DND-41 (cell line): ENCODE data around the gene TCERG1L.

Experiments used
- ATAC-seq: fragments of 200-7000 bp; cut with Tn5 transposase; 3 replicates; pipeline ENCODE4 v1.9.1; 2021; ENCODE audit warnings: low read depth; ENCODE audit not compliant: insufficient read depth
- DNase-seq: peaks from one replicate; pipeline ENCODE4 v3.0.0-alpha.2; 2020
- H2AFZ ChIP-seq: 2 replicates; pipeline ENCODE4 v1.6.0; 2012; ENCODE audit warnings: low read depth, low read length
- H3K27ac ChIP-seq: 2 replicates; pipeline ENCODE4 v1.5.1; 2012; ENCODE audit warnings: low read length, inconsistent platforms
- H3K27me3 ChIP-seq: fragments of 200-600 bp; sonication (generic); 2 replicates; pipeline ENCODE4 v1.6.0; 2012; ENCODE audit warnings: low read length, mild to moderate bottlenecking, inconsistent platforms; ENCODE audit not compliant: insufficient read depth, poor library complexity
- H3K36me3 ChIP-seq: 2 replicates; pipeline ENCODE4 v1.5.1; 2012; ENCODE audit warnings: low read length, inconsistent platforms; ENCODE audit not compliant: insufficient read depth
- H3K4me1 ChIP-seq: 2 replicates; pipeline ENCODE4 v1.5.1; 2012; ENCODE audit warnings: mild to moderate bottlenecking, low read length; ENCODE audit not compliant: insufficient read depth
- H3K4me2 ChIP-seq: 2 replicates; pipeline ENCODE4 v1.6.0; 2012; ENCODE audit warnings: mild to moderate bottlenecking, moderate library complexity, low read length, inconsistent platforms; ENCODE audit not compliant: insufficient read depth
- H3K4me3 ChIP-seq, 2 experiments: fragments of 200-600 bp in 1 of 2; shearing (Covaris generic) in 1 of 2; 2 replicates each; pipeline ENCODE4 v1.5.1; 2012 to 2016; ENCODE audit warnings: inconsistent platforms in 2 of 2, low read length in 2 of 2, mild to moderate bottlenecking in 2 of 2, low read depth in 1 of 2, moderate library complexity in 1 of 2
- H3K79me2 ChIP-seq: 2 replicates; pipeline ENCODE4 v1.6.0; 2012; ENCODE audit warnings: low read length, inconsistent platforms; ENCODE audit not compliant: insufficient read depth
- H3K9ac ChIP-seq: 2 replicates; pipeline ENCODE4 v1.6.0; 2012; ENCODE audit warnings: low read depth, mild to moderate bottlenecking, inconsistent platforms, low read length, moderate library complexity
- H3K9me3 ChIP-seq: 2 replicates; pipeline ENCODE4 v1.5.1; 2012; ENCODE audit warnings: low read length, moderate library complexity, mild to moderate bottlenecking, inconsistent platforms; ENCODE audit not compliant: insufficient read depth, severe bottlenecking
- H4K20me1 ChIP-seq: 2 replicates; pipeline ENCODE4 v1.6.0; 2012; ENCODE audit warnings: low read length; ENCODE audit not compliant: insufficient read depth
- CTCF ChIP-seq: IDR thresholded peaks from 2 replicates; pipeline ENCODE4 v1.5.1; 2012; ENCODE audit warnings: borderline replicate concordance, low read length, moderate library complexity, mild to moderate bottlenecking; ENCODE audit not compliant: poor library complexity, severe bottlenecking; ENCODE audit errors: extremely low read depth
- EZH2 ChIP-seq: IDR thresholded peaks from 3 replicates; pipeline ENCODE4 v1.6.1; 2012; ENCODE audit warnings: borderline replicate concordance, low read depth, mild to moderate bottlenecking, moderate library complexity, low read length, inconsistent platforms; ENCODE audit not compliant: severe bottlenecking

Gene TCERG1L

DNA sequence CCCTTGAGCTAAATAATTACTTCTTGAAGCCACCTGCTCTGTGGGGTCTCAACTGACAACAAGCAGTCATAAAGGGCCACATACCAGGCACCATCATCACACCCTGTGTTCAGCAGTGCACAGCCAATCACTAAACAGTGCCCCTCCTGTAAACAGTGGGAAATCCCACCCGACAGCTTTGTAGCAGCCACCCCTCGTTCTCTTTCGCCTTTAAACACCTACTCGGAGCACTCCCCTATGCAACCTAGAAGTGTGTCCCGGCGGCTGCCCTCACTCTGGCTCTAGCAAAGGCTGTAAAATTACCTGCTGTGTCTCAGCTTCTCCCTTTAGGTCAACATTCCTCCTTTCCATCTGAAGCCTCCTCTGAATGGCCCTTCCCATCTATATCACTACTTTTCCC, 111.9 kb downstream of the TCERG1L start:
- no peak overlapping the region for H3K9ac ChIP-seq
- DNase-seq, result no peak

DNA sequence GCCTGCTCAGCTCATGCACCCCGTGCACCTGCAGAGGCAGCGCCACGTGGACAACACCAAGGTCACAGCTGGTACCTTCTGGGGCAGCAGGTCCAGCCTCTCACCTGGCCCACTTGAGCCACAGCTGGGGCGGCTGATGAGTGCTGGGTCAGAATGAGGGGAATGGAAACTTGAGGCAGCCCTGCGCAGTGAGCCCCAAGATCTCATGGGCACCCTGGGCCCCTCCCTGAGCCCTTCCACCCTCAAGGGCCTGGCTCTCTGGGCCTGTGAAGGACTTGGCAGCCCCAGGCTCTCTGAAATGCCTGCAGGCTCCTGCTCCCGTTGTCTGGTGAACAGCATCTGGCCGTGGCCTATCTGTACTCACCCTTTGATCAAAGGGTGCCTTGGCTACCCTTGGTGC, 112.7 kb downstream of the TCERG1L start:
- Histone ChIP-seq H3K27ac (no peak overlapping the region), H3K4me2 (no peak overlapping the region), H3K36me3 (no peaks in the 10 kb centered on the region), H3K4me1 (no peaks in the 10 kb centered on the region), H4K20me1 (no peaks in the 10 kb centered on the region), H3K27me3 (no peaks in the 10 kb centered on the region), H3K9me3 (no peaks in the 10 kb centered on the region), H2AFZ (no peak overlapping the region), H3K4me3 (no peak overlapping the region), H3K79me2 (no peaks in the 10 kb centered on the region), H3K9ac (no peak overlapping the region)
- no peak for DNase-seq
- TF ChIP-seq CTCF (no peak), EZH2 (no peak)
- no peak for ATAC-seq

More for the DNA sequence above, 111.9 kb downstream of the TCERG1L start:
- Histone ChIP-seq H2AFZ (no peak overlapping the region), H3K4me1 (no peaks in the 10 kb centered on the region), H3K4me2 (no peak overlapping the region), H3K36me3 (no peaks in the 10 kb centered on the region), H3K9me3 (no peaks in the 10 kb centered on the region), H3K79me2 (no peaks in the 10 kb centered on the region), H3K27ac (no peak overlapping the region), H3K27me3 (no peaks in the 10 kb centered on the region), H3K4me3 (no peak overlapping the region), H4K20me1 (no peaks in the 10 kb centered on the region)
- ATAC-seq, result no peak
- TF ChIP-seq EZH2 (no peak), CTCF (no peak)

GRCh38 chr10:131198401-131198800, 113.1 kb downstream of the TCERG1L start:
- H3K79me2 ChIP-seq, result no peaks in the 10 kb centered on the region
- H3K9me3 ChIP-seq, result no peaks in the 10 kb centered on the region
- no peaks in the 10 kb centered on the region for H3K27me3 ChIP-seq
- no peak overlapping the region for H2AFZ ChIP-seq
- ATAC-seq, result no peak
- TF ChIP-seq CTCF, result no peak
- no peak for TF ChIP-seq EZH2
- H3K36me3 ChIP-seq, result no peaks in the 10 kb centered on the region
- no peak overlapping the region for H3K4me3 ChIP-seq
- H3K4me2 ChIP-seq, result no peak overlapping the region
- no peak for DNase-seq
- no peaks in the 10 kb centered on the region for H3K4me1 ChIP-seq
- H3K9ac ChIP-seq, result no peak overlapping the region
- no peaks in the 10 kb centered on the region for H4K20me1 ChIP-seq
- no peak overlapping the region for H3K27ac ChIP-seq

- no peak overlapping the region for H3K4me3 ChIP-seq
- H2AFZ ChIP-seq, result no peak overlapping the region
- H3K4me2 ChIP-seq, result no peak overlapping the region
- H4K20me1 ChIP-seq, result no peaks in the 10 kb centered on the region
- no peak overlapping the region for H3K9ac ChIP-seq
- no peak for TF ChIP-seq EZH2
- no peak for TF ChIP-seq CTCF
- H3K4me1 ChIP-seq, result no peaks in the 10 kb centered on the region
- no peaks in the 10 kb centered on the region for H3K79me2 ChIP-seq
- no peaks in the 10 kb centered on the region for H3K27me3 ChIP-seq
- ATAC-seq (no peak), DNase-seq (no peak)
- H3K9me3 ChIP-seq, result no peaks in the 10 kb centered on the region
- H3K36me3 ChIP-seq, result no peaks in the 10 kb centered on the region
- H3K27ac ChIP-seq, result no peak overlapping the region
These were observed 115.2 kb downstream of the TCERG1L start for GRCh38 chr10:131196176-131196885.
